ENCODE results near the gene ZNF789.
"Not testable (repeated sequence)": the region's sequence is repeated elsewhere in the genome, so short reads cannot be mapped to it uniquely, and the experiment has no call there.

ZNF789 gene

GRCh38 chr7:99472561-99473314 lies at the start of gene ZNF789:
Gene ZNF789, plus strand, starts transcription at chr7:99472890. Its CDS starts 3,567 bp downstream, at chr7:99476457.
- peak; percentile 98 for DNase-seq (ENCODE audit: low read depth)

DNA sequence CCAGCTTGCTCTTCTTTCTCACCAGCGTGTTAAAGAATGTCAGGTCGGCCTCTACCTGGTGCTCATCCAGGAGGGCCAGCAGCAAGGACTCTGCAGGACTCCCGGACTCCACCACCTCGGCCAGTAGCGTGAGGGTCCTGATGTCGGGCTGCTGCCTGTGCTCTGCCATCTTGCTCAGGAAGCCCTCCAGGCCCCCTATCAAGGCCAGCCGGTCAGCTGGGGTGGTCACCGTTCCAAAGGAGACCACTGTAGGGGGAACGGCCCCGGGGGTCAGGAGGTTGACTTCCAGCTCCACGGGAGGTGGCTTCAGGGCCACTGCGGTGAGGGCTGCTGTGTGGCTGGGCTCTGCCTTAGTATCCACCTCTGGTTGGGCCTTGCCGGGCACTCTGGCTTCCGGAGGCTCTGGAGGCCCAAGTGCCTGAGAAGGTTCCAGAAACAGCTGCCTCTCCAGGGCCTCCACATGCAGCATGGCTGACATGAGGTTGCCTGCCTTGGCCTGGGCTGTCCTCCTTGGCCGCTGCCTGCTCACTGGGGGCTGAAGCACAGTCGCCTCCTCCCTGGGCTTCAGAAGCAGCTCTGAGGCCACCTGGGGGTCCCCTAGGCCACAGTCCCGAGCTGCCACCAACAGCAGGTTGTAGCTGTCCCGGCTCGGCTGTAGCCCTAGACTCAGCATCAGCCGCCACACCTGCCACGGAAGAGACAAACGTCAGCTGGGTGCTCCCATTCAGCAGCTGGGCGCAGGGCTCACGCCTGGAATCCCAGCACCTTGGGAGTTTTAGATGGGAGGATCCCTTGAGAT lies 47.6 kb upstream of the ZNF789 start:
- DNase-seq (ENCODE audit: low read depth) = no peak

DNA sequence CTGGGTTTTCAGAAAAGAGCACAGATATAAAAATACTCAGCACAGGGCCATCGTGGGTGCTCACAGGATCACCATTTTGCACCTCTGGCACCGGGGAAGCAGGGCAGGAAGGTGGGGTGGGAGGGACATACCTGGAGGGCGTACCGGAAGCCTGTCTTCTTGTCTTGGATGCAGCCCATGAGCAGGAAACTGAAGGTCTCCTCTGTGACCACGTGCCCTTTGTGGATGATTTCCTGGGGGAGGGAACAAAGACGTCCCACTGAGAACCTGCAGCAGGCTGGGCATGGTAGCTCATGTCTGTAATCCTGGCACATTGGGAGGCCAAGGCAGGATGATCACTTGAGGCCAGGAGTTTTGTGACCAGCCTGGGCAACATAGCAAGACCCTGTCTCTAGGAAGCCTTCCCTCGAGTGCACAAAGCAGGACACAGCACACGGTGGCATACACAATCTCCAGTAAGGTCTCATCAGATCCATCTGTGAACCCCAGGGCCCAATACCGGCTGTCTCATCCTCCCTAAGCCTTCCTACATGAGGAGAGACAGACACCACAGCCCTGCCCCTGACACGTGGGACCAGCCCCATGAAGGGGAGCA lies 43.6 kb upstream of the ZNF789 start:
- DNase-seq (ENCODE audit: low read depth) = no peak

GRCh38 chr7:99429756-99430155 lies 42.9 kb upstream of the ZNF789 start:
- no peak for DNase-seq (ENCODE audit: low read depth)

DNA sequence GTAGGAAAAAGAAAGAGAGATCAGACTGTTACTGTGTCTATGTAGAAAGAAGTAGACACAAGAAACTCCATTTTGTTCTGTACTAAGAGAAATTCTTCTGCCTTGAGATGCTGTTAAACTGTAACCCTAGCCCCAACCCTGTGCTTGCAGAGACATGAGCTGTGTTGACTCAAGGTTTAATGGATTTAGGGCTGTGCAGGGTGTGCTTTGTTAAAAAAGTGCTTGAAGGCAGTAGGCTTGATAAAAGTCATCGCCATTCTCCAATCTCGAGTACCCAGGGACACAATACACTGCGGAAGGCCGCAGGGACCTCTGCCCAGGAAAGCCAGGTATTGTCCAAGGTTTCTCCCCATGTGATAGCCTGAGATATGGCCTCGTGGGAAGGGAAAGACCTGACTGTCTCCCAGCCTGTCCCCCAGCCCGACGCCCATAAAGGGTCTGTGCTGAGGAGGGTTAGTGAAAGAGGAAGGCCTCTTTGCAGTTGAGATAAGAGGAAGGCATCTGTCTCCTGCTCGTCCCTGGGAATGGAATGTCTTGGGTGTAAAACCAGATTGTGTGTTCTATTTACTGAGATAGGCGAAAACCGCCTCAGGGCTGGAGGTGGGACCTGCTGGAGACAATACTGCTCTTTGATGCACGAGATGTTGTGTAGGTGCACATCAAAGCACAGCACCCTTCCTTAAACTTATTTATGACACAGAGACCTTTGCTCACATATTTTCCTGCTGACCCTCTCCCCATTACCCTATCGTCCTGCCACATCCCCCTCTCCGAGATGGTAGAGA lies 40.7 kb upstream of the ZNF789 start:
- not testable (repeated sequence) for DNase-seq (ENCODE audit: low read depth)

GRCh38 chr7:99433158-99433557 lies 39.5 kb upstream of the ZNF789 start:
- DNase-seq (ENCODE audit: low read depth) = no peak

DNA sequence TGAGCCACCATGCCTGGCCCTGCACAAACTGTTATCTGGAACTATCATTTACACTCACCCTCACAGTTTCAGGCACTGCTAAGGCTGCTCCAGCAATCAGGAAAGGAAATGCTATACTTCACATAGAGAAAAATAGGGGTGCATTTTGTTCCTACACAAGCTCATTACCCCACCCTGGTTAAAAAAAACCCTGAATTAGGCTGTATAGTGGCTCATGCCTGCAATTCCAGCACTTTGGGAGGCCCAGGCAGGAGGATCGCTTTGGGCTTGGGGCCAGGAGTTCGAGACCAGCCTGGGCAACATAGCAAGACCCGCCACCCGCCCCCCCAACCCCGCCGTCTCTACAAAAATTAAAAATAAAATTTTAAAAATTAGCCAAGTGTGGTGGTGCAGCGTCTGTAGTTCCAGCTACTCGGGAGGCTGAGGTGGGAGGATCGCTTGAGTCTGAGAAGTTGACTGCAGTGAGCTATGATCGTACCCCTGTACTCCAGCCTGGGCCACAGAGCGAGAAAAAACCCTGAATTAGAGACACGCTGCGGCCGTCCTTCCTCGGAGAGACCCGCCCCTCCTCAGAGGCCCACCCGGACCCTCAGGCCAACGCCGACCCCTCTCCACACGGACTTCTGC lies 34.6 kb upstream of the ZNF789 start:
- DNase-seq (ENCODE audit: low read depth) = no peak

DNA sequence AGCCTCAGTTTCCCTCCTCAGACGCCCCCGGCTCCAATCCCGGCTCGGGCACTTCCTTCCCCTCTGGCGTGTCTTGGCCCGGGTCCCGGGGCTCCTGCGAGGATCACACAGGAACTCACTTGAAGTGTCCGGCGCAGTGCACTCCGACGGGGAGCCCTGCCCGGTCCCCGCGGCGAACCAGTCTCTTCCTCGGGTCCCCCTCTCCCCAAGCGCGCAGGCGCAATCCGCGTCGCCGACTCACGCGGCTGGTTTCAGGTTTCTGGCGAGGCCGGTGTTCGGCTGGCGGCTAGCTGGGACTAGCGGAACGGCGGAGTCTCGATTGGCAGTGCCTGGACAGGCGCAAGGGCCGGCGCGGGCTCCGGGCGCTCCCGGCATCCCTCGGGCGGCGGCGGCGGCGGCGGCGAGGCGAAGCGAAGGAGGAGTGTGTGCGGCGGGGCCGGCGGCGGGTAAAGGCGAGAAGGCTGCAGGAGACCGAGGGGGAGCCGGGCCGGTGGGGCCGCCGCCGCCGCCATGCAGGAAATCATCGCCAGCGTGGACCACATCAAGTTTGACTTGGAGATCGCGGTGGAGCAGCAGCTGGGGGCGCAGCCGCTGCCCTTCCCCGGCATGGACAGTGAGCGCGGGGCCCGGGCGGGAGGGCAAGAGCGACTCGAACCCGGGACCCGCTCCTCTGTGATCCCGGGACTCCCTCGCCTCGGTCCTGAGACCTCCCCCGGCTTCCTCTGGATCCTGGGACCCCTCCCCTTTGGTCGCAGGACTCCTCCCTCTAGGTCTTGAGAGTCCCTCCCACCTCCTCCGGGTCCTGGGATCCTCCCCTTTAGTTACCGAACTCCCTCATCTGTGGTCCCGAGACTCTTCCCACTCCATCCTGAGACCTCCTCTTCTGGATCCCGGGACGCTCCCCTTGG lies 33.9 kb upstream of the ZNF789 start, which contains the start of the genes CPSF4 and PTCD1:
Gene CPSF4 (plus strand): TSS at position 371 of the 908 bp plus-strand sequence. CDS start 140 bp downstream, at position 511.
Gene PTCD1 (minus strand): TSS at position 226 of the 908 bp plus-strand sequence. CDS start 3,556 bp downstream, outside the sequence.
- DNase-seq (ENCODE audit: low read depth) = peak; percentile 80

- no peak for DNase-seq (ENCODE audit: low read depth)
These were observed 32.5 kb upstream of the ZNF789 start for GRCh38 chr7:99440195-99440594.

DNA sequence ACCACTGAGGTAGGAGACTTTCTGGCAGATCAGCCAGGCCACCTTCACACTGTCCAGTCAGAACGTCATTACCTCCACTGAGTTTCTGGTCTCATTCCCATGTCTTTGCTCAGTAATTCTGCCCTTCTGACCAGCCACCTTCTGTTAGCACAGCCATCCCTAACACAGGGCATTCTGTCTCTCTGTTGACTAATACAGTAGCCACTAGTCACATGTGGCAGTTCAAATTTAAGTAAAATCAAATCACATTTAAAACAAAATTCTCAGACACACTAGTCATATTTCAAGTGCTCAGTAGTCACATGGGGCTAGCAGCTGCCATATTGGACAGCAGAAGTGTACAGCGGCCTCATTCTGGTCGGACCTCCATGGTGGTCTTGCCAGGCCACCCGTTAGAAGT lies 26.6 kb upstream of the ZNF789 start:
- DNase-seq (ENCODE audit: low read depth) = no peak

GRCh38 chr7:99447943-99448342 lies 24.7 kb upstream of the ZNF789 start:
- no peak for DNase-seq (ENCODE audit: low read depth)

- no peak for DNase-seq (ENCODE audit: low read depth)
These were observed 23.8 kb upstream of the ZNF789 start for GRCh38 chr7:99448855-99449254.

DNA sequence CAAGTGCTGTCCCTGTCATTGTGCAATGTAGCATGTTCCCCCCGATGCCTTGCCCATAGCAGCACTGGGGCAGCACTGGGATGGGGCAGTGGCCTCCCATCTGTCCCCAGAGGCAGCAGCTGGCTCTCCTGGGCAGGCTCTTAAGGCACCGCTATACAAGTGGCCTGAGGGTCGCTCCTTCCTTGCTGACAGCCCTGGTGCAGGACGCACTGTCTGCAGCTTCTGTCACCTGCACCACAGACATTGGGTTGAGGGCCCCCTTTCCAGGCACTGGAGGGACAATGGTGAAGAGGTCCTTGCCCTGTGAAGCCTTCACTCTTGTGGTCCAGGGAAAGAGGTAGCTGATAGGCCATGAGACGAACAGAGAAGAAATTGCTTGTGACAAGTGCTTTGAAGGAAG lies 23.4 kb upstream of the ZNF789 start:
- DNase-seq (ENCODE audit: low read depth) = no peak

GRCh38 chr7:99451936-99452335 lies 20.8 kb upstream of the ZNF789 start:
- DNase-seq (ENCODE audit: low read depth) = no peak

- DNase-seq (ENCODE audit: low read depth) = no peak
These were observed 20.1 kb upstream of the ZNF789 start for GRCh38 chr7:99452541-99452940.

GRCh38 chr7:99453105-99453504 lies 19.6 kb upstream of the ZNF789 start:
- DNase-seq (ENCODE audit: low read depth) = no peak

DNA sequence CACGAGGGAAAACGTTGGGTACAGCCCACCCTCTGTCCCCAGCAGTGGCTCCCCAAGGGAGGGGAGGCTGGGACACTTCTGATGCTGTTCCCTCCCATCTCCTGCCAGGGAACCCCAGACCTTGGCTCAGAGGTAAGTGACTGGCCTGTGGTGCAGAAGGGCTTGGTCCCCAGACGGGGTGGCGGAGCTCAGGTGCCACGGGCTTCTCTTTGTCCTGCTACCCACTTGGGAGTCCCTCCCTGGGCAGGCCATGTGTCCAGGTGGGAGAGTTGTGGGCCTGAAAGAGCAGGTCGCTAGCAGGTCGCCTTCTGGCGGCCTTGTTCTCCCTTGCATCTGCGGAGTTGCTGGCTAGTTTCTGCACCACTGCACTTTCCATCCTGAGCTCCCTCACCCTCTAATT lies 16.8 kb upstream of the ZNF789 start:
- DNase-seq (ENCODE audit: low read depth) = no peak

- no peak for DNase-seq (ENCODE audit: low read depth)
These were observed 16.4 kb upstream of the ZNF789 start for GRCh38 chr7:99456288-99456687.

DNA sequence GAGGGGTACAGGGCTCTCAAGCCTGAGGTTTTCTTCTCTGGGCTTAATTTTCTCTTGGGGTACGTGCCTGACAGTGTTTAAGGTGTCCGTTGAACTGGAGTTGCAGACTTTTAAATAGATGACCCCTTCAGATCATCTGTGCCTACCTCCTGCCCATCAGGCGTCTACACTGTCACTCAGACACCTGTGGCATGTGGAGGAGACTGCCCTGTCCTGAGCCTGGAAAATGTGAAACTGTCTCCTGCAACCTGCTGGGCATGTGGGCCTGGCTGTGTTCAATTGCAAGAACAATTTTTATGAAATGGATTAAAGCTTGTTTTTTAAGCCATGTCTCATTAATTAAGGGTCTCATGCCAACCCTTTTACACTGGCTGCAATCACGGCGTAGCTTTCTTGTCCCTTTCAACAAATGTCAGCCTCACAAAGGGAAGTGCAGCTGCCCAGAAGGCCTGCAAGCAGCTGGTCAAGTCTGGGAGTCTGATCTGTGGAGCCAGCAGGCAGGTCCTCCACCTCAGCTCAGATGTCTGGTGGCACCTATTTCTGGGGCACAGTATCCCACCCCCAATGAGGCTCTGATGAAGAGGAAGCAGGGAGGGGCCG lies 15.5 kb upstream of the ZNF789 start:
- DNase-seq (ENCODE audit: low read depth) = no peak
